HepG2 (cell line): ENCODE data around the gene ONECUT2. TPM values are rescaled to one million over a fixed set of nuclear protein-coding genes. Genes with fewer than 3 reads are reported as not detected.

ENCODE experiments used
- CCDC6 ChIP-seq: sonication (generic); formaldehyde crosslinking; IDR thresholded peaks from 2 replicates; pipeline ENCODE4 v1.8.1; 2022; ENCODE audit warnings: mild to moderate bottlenecking, missing genetic modification reagents, moderate library complexity
- CTCF ChIP-seq: sonication (generic); formaldehyde crosslinking; IDR thresholded peaks from 2 replicates; pipeline ENCODE4 v1.5.0; 2020; ENCODE audit warnings: mild to moderate bottlenecking, missing genetic modification reagents, moderate library complexity
- HDAC1 ChIP-seq: sonication (generic); formaldehyde crosslinking; IDR thresholded peaks from 2 replicates; pipeline ENCODE4 v1.5.1; 2020; ENCODE audit warnings: mild to moderate bottlenecking, missing genetic modification reagents
- PAXIP1 ChIP-seq: sonication (generic); formaldehyde crosslinking; conservative IDR thresholded peaks from 2 replicates; pipeline ENCODE4 v1.4.0; 2020; ENCODE audit warnings: mild to moderate bottlenecking, missing genetic modification reagents, moderate library complexity
- POLR2G ChIP-seq: fragments of 200-400 bp; formaldehyde crosslinking; IDR thresholded peaks from 2 replicates; pipeline ENCODE4 v1.6.1; 2018; ENCODE audit warnings: mild to moderate bottlenecking, low read depth, low read length, moderate library complexity
- REST ChIP-seq, 2 experiments: IDR thresholded peaks; 2 replicates each; pipeline ENCODE4 v1.6.1; 2011 to 2012; ENCODE audit warnings: low read length in 2 of 2, borderline replicate concordance in 1 of 2, low read depth in 1 of 2, mild to moderate bottlenecking in 1 of 2, moderate library complexity in 1 of 2
- SPEN ChIP-seq: sonication (generic); formaldehyde crosslinking; IDR thresholded peaks from 2 replicates; pipeline ENCODE4 v1.5.1; 2020; ENCODE audit warnings: low read depth, mild to moderate bottlenecking, missing genetic modification reagents
- TMF1 ChIP-seq: sonication (generic); formaldehyde crosslinking; IDR thresholded peaks from 2 replicates; pipeline ENCODE4 v1.8.1; 2022; ENCODE audit warnings: low read depth, missing genetic modification reagents
- XRCC5 ChIP-seq: fragments of 200-400 bp; formaldehyde crosslinking; optimal IDR thresholded peaks from 2 replicates; pipeline ENCODE3; 2017; ENCODE audit warnings: mild to moderate bottlenecking, low read length
- ZBTB26 ChIP-seq: IDR thresholded peaks from 2 replicates; pipeline ENCODE4 v1.6.1; 2016; ENCODE audit warnings: missing compliant biosample characterization, missing genetic modification reagents, borderline replicate concordance
- ZBTB34 ChIP-seq: sonication (generic); formaldehyde crosslinking; IDR thresholded peaks from 2 replicates; pipeline ENCODE4 v1.8.0; 2022; ENCODE audit warnings: mild to moderate bottlenecking, missing genetic modification reagents
- ZNF501 ChIP-seq: sonication (generic); formaldehyde crosslinking; IDR thresholded peaks from 2 replicates; pipeline ENCODE4 v1.5.1; 2020; ENCODE audit warnings: mild to moderate bottlenecking, moderate library complexity, missing genetic modification reagents
- ZNF773 ChIP-seq: sonication (generic); formaldehyde crosslinking; IDR thresholded peaks from 2 replicates; pipeline ENCODE4 v1.4.0; 2020; ENCODE audit warnings: missing genetic modification reagents, borderline replicate concordance
- ZSCAN21 ChIP-seq: sonication (generic); formaldehyde crosslinking; IDR thresholded peaks from 2 replicates; pipeline ENCODE4 v1.8.0; 2022; ENCODE audit warnings: mild to moderate bottlenecking, missing genetic modification reagents, moderate library complexity, borderline replicate concordance
- polyA plus RNA-seq, 8 experiments: library from polyadenylated mRNA; depleted of rRNA in 3 of 8; stranded (reverse) in 7 of 8; unstranded in 1 of 8; fragments of >200 nt; fragmentation: Illumina TruSeq in 4 of 8; extraction: Trizol in 4 of 8; gene quantifications; 2 replicates each; pipeline versions ENCODE4 v1.2.1 to v1.2.3, GENCODE V29; 2011 to 2016; ENCODE audit warnings: low read depth in 4 of 8, missing spikeins in 1 of 8, mixed read lengths in 1 of 8; ENCODE audit not compliant: insufficient read depth in 1 of 8
- total RNA-seq, 5 experiments: library from RNA; depleted of rRNA; stranded (reverse); fragments of >200 nt; fragmentation: Illumina TruSeq; extraction: Trizol; gene quantifications; 2 replicates each; pipeline ENCODE4 v1.2.3, GENCODE V29; 2016; ENCODE audit warnings: low read depth in 1 of 5

The ONECUT2 gene
- total and polyA plus RNA-seq, 2 of the 13 experiments (the other 11 are each of a cell fraction or from before 2014, with no cell fraction given): 3.0 to 3.2 TPM

- TF ChIP-seq ZBTB26 (CRISPR knock-in tag) (peak; percentile 36; the same call in 1 of the 2 replicates), HDAC1 (peak; percentile 79), ZBTB34 (CRISPR knock-in tag) (no peak), TMF1 (CRISPR knock-in tag) (no peak), ZSCAN21 (CRISPR knock-in tag) (peak; percentile 48; the same call in 1 of the 2 replicates), SPEN (CRISPR knock-in tag) (peak; percentile 32; the same call in 1 of the 2 replicates), XRCC5 (peak; percentile 23), PAXIP1 (CRISPR knock-in tag) (0 out of 2 replicates have a peak, but pooled peaks have one; percentile 18), REST (IDR thresholded peaks at IDR 0.05; ENCODE audit: borderline replicate concordance in 1 of 2, low read depth in 1 of 2, low read length in 2 of 2) (peak in 1 of 2 experiments; percentile 88; a peak in 2 of 4 replicates), CTCF (CRISPR knock-in tag) (0 out of 2 replicates have a peak, but pooled peaks have one; percentile 3), ZNF501 (peak; percentile 16; the same call in 1 of the 2 replicates), CCDC6 (peak; percentile 72; the same call in 1 of the 2 replicates), POLR2G (peak; percentile 49), ZNF773 (CRISPR knock-in tag) (no peak)
These were observed at the start of gene ONECUT2 (continued) for GRCh38 chr18:57434536-57435494.
